Suprapubic skin (tissue), 4 donors: ENCODE results near the gene CTNNAL1.

Experiments
- EP300 ChIP-seq: sonication (generic); formaldehyde crosslinking; IDR thresholded peaks from one replicate; pipeline ENCODE4 v1.6.1; 2017; ENCODE audit warnings: antibody characterized with exemption
- POLR2A ChIP-seq, 2 donors: fragments of 450-650 bp; IDR thresholded peaks; one replicate each; pipeline ENCODE4 v1.6.1; 2017; ENCODE audit warnings: antibody characterized with exemption in 2 of 2, mild to moderate bottlenecking in 2 of 2, moderate library complexity in 2 of 2
- POLR2AphosphoS5 ChIP-seq, 3 donors: sonication (generic); formaldehyde crosslinking; IDR thresholded peaks; one replicate each; pipeline ENCODE4 v1.6.1; 2017; ENCODE audit warnings: antibody characterized with exemption in 3 of 3
- TF ChIP-seq, protein P1 (sequence below), 2 donors: fragments of 200-600 bp in 1 of 2; fragments of 450-650 bp in 1 of 2; sonication (generic) in 1 of 2; IDR thresholded peaks; one replicate each; pipeline ENCODE4 v1.5.1; 2016 to 2019; ENCODE audit warnings: antibody characterized with exemption in 2 of 2, mild to moderate bottlenecking in 1 of 2, moderate library complexity in 1 of 2

DNA sequence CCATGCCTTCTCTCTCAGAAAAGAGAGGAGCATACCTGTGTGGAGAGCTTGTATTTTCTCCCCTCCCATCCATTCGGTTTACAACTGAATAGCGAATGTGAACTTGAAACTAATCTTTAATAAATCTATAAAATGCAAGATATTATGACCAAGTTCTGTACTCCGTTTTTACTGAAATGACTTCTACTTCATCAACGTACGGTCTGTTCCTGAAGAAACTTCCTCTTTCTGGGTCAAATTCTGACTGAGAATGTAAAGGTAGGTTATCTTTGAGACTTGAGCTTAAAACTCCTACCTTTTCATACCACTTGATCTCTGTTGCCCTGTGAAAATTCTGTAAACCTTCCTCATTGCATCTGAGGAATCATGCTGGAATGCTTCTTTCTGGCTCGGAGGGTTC lies 4.2 kb upstream of the CTNNAL1 start:
- TF ChIP-seq EP300 (no peak), POLR2A (IDR thresholded peaks at IDR 0.05) (no peak), POLR2AphosphoS5 (IDR thresholded peaks at IDR 0.05) (no peak)
- TF ChIP-seq, protein P1, sequence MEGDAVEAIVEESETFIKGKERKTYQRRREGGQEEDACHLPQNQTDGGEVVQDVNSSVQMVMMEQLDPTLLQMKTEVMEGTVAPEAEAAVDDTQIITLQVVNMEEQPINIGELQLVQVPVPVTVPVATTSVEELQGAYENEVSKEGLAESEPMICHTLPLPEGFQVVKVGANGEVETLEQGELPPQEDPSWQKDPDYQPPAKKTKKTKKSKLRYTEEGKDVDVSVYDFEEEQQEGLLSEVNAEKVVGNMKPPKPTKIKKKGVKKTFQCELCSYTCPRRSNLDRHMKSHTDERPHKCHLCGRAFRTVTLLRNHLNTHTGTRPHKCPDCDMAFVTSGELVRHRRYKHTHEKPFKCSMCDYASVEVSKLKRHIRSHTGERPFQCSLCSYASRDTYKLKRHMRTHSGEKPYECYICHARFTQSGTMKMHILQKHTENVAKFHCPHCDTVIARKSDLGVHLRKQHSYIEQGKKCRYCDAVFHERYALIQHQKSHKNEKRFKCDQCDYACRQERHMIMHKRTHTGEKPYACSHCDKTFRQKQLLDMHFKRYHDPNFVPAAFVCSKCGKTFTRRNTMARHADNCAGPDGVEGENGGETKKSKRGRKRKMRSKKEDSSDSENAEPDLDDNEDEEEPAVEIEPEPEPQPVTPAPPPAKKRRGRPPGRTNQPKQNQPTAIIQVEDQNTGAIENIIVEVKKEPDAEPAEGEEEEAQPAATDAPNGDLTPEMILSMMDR (IDR thresholded peaks at IDR 0.05) = no peak
